Left lobe of liver (tissue), 2 donors: ENCODE results near the gene DNAJB7. TPM values are rescaled to one million over a fixed set of nuclear protein-coding genes. Genes with fewer than 3 reads are reported as not detected.

Experiments
- ATAC-seq: fragments of 200-7000 bp; cut with Tn5 transposase; one replicate; pipeline ENCODE4 v1.9.1; 2020; ENCODE audit warnings: mild to moderate bottlenecking, moderate library complexity
- DNase-seq: peaks from one replicate; pipeline ENCODE4 v3.0.0-alpha.2; 2020; ENCODE audit warnings: low spot score
- total RNA-seq: library from RNA; stranded (reverse); gene quantifications from one replicate; pipeline ENCODE4 v1.2.1, GENCODE V29; 2021
- donor health status: DM: no; HTN: no; CAD: no; lungs with moderate emphysema.
- donor health status: DM: no; HTN: yes; CAD: no.

The DNAJB7 gene
- not detected for total RNA-seq

DNA sequence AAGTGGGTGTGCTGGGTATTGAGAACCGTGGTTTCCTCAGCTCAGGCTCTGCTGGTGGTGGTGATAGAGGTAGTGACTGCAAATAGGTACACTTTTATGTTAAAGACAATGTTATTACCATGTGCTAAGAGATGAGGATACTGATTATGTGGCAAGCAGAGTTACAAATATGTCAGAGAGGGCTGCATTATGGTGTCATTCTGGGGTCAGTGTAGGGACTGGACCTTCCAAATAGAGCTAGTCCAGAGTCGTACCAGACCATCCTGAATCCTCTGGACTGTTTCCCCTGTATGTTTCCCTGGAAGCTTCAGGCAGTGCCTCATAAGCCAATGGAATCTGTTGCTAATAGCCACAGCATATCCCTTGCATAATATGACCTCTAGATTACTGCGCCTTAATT lies at the start of gene DNAJB7:
DNAJB7 (minus strand) TSS at position 101 of the 400 bp plus-strand sequence. CDS start 119 bp downstream, outside the sequence.
- DNase-seq (no peak), ATAC-seq (no peak)

- ATAC-seq (no peak), DNase-seq (no peak)
These were observed 47.0 kb upstream of the DNAJB7 start for GRCh38 chr22:40908895-40909294.

DNA sequence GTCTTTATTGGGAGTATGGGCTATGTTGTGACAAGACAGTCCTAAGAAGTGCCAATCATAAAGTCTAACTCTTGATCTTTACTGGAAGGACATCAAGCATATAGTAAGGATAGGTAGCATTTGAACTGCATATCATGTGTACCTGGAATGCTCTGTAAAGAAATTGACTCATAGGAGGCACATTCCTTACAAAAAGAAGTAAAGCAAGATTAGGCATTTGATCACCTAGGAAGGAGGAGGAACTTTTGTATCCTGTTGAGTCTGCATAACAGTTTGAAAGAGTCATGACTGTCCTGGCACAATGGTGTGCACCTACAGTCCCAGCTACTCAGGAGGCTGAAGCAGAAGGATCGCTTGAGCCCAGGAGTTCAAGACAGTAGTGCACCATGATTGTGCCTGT lies 42.2 kb upstream of the DNAJB7 start:
- ATAC-seq: no peak
- DNase-seq: no peak

GRCh38 chr22:40898850-40899357 lies 37.0 kb upstream of the DNAJB7 start:
- ATAC-seq (peak; percentile 96), DNase-seq (no peak)

DNA sequence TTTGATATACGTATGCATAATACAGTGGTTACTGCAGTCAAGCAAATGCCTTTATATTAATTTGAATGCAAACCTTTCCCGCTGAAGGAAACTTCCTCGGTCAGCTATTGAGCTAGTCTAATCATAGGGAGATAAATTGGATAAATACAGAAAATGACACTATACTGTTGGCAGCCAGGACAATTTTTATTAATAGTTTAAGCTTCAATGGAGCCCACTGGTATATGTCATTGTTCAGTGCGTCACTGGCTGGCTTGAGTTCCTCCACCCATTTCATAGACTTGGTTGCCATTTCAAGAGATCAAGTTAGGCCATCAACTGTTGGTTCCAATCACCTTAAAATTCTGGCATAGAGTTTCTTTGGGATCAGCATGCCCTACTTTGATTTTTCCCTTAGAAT lies 32.5 kb upstream of the DNAJB7 start:
- ATAC-seq (no peak), DNase-seq (no peak)

DNA sequence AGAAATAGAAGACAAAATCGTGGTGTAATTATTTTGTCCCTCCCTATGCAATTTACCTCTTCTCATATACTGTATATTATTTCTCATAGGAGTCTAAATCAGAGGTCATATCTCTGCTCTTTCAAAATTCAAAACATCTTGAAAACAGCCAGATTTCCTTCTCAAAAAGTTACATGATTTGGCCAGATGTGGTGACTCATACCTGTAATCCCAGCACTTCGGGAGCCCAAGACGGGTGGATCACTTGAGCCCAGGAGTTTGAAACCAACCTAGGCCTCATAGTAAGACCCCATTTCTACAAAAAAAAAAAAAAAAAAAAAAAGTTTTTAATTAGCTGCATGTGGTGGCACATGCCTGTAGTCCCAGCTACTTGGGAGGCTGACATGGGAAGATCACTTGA lies 29.0 kb upstream of the DNAJB7 start:
- no peak for ATAC-seq
- DNase-seq: no peak

- ATAC-seq: no peak
These were observed 27.2 kb upstream of the DNAJB7 start for GRCh38 chr22:40889116-40889515.

GRCh38 chr22:40878922-40879321 lies 17.0 kb upstream of the DNAJB7 start:
- ATAC-seq (no peak), DNase-seq (no peak)

More at GRCh38 chr22:40889116-40889515, 27.2 kb upstream of the DNAJB7 start:
- no peak for DNase-seq

DNA sequence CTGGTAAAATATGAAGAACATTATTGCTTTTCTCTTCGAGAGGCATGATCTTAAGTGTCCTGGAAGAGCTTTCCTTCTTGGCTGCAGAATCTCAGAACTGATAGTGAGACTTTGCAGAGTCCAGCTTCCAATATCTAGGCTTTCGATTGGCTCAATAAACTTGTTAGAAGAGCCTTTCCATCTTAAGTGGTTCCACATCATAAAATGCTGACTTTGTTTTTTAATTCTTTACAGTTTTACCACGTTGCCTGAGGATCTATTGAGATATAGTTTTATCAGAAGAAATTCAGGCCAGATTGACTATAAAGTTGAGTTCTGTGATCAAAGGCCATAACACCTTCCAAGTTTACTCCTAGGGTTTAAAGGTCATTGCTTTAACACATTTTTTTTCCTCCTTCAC lies 15.6 kb upstream of the DNAJB7 start:
- no peak for ATAC-seq
- no peak for DNase-seq

- ATAC-seq (no peak), DNase-seq (no peak)
These were observed 15.0 kb upstream of the DNAJB7 start for GRCh38 chr22:40876907-40877306.

DNA sequence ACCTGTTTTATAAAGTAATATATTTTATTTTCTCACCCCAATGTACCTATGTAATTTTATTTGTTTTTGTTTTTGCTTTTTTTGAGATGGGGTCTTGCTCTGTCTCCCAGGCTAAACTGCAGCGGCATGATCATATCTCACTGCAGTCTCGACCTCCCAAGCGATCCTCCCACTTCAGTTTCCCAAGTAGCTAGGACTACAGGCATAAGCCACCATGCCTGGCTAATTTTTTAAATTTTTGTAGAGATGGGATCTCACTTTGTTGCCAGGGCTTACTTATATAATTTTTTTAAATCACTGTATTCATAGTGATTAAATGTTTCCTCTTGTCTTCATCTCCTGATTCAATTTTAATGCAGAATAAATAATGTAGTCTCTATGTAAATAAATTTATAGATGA lies 13.2 kb upstream of the DNAJB7 start:
- DNase-seq (no peak), ATAC-seq (no peak)

GRCh38 chr22:40874016-40874415 lies 12.1 kb upstream of the DNAJB7 start:
- DNase-seq (no peak), ATAC-seq (no peak)

GRCh38 chr22:40868379-40868778 lies 6.5 kb upstream of the DNAJB7 start:
- peak; percentile 61 for DNase-seq
- ATAC-seq: peak; percentile 89

DNA sequence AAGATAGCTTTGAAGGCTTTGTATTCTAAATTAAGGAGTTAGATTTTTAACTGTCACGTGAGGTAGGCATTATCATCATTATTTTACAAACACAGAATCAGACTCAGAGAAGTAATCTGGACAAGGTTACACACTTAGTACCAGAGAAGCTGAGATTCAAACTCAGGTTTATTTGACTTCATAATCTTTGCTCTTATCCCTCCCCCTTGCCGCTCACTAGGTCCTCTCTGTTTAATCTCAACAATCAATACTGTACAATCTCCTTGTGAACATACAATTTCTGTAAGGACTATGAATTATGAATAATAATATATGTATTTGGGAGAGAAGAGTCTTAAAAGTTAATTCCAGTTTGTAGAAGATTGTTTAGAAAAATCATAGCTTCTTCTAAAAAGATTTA lies 5.2 kb upstream of the DNAJB7 start:
- no peak for DNase-seq
- peak; percentile 35 for ATAC-seq

DNA sequence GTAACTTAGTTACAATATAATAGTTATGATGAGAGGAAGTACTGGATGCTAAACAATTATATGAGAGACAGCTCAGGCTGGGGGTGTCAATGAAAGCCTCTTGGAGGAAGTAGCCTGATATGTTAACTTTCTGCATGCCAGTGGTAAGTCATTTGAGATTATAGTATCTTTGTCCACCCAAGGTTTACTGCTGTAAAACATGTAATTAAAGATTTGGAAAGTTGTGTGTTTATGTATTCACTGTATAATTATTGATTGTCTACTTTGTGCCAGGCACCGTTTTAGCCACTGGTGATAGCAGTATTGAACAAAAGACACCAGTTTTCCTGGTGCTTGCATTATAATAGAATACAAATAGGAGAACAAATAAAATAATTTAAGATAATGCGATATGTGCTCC lies 624 bp upstream of the DNAJB7 start:
- ATAC-seq (no peak), DNase-seq (no peak)

DNA sequence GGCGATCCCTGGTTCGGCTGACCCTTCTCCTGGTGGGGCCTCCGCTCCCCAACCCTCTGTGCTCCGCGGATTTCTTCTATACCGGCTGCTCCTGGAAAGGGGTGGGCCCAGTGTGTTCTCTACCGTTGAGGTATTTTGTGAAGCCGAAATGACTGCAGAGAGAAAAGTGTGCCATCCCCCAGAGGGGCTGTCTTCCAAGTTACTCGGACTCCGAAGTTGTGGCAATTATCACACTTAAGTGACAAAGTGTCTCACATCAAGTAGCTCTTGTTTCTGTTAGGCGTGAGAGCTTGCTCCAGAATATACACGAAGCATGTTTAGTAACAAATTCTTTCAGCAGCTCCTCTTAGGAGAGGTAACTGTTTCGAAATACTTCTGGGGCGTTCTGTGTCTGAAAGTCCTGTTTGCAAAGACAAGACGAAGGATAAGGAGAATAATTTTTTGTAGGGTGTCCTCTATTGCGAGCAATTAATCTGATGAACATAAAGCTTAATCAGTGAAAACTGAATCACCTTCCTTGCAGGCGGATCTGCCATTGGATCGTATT lies 4.5 kb downstream of the DNAJB7 start:
- DNase-seq: no peak
- no peak for ATAC-seq

- ATAC-seq (peak; percentile 91), DNase-seq (peak; percentile 98)
These were observed 5.2 kb downstream of the DNAJB7 start, which contains the start of the genes ST13 and XPNPEP3 for GRCh38 chr22:40856513-40857308. TSS of gene ST13 (minus strand) at chr22:40856639. CDS start at chr22:40856540, 99 bp downstream. TSS of gene XPNPEP3 (plus strand) at chr22:40857148. CDS start at chr22:40857182, 34 bp downstream.

- DNase-seq (no peak), ATAC-seq (peak; percentile 31)
These were observed 5.9 kb downstream of the DNAJB7 start for GRCh38 chr22:40855979-40856512.

DNA sequence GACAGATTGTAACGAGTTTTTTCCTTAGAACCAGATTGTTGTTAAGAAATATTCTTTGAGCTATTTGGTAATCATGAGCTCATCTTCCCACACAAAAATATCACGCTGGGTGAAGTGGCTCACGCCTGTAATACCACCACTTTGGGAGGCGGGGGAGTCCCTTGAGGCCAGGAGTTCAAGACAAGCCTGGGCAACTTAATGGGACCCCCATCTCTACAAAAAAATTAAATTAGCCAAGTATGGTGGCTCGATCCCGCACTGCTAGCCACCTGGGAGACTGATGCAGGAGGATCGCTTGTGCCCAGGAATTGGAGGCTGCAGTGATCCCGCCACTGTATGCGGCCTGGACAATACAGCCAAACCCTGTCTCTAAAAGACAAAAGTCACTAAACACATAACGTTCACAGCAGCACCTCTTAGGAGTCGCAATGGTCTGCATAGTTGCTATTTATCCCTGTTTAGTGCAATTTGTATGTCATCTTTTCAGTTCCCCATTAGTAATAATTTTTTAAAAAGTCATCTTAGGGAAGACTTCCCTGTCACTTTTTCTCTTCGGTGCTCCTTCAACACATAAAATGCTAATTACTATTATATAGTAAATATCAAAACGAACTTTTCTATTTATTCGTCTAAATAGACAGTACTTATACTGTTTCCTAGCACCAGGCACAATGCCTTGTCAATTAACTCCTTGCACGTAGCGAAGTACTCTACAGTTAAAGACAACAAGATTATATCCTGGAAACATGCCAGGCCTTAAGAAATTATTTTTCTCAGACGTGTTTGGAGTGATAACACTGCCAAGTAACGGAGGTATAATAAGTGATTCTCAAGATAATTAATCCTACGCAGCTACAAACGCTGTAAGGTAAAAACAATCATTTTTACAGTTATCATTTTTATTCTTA lies 6.6 kb downstream of the DNAJB7 start:
- ATAC-seq (no peak), DNase-seq (no peak)

DNA sequence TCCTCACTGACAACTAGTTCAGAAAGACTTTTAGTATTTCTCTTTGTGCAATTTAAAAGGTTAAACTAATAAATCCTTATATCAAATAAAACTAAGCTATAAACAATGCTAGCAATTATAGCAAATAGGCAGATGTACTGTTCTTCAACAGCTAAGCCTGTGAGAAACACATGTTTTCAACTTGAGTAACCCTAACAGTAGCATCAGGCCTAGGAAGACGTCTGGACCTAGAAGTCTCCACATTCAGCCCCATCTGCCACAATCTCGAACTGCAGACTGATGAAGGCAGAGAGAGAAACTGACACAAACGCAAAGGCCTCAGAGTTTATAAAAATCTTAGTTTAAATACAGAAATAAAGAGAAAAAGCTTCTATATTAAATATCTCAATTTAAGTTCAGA lies 8.0 kb downstream of the DNAJB7 start:
- DNase-seq (no peak), ATAC-seq (no peak)

- ATAC-seq (no peak), DNase-seq (no peak)
These were observed 8.6 kb downstream of the DNAJB7 start for GRCh38 chr22:40853333-40853732.
